GM19395 (cell line): ENCODE measurements around the gene ACKR4.
"Not testable (repeated sequence)": the region's sequence is repeated elsewhere in the genome, so short reads cannot be mapped to it uniquely, and the experiment has no call there.

ENCODE experiments used
- ATAC-seq: cut with Tn5 transposase; IDR thresholded peaks from one replicate; pipeline ENCODE4 v1.9.1; 2021; ENCODE audit warnings: mild to moderate bottlenecking, moderate library complexity; ENCODE audit not compliant: unreplicated experiment

ACKR4 gene

DNA sequence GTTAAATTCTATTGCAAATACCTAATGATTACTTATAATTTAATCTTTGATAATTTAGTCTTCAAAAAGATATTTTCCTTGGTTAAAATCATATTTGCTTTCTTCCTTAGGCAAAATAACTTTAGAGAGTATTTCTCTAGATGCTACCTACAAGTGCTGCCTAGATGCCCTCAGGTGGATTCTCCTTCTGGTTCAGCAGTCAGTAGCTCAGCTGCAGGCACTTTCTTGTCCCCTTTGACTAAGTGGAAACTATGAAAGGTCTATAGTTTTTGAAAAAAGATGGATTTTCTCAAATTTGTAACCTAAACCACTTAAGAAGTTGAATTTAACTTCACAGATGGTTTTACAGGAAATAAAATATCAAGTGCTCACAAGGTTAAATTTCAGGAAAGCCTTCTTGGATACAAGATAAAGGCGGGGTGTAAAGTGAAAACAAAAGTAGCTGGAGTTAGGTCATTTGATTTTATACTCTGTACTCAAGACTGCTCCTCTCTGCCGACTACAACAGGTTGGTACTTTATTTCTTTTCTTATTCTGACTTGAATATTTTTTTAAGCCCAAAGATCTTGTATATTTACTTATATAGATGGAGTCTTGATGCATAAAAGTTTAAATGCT lies at the start of gene ACKR4:
Gene ACKR4, plus strand, starts transcription at position 455 of the 618 bp plus-strand sequence. CDS start 3,128 bp downstream, outside the sequence.
- ATAC-seq = no peak

DNA sequence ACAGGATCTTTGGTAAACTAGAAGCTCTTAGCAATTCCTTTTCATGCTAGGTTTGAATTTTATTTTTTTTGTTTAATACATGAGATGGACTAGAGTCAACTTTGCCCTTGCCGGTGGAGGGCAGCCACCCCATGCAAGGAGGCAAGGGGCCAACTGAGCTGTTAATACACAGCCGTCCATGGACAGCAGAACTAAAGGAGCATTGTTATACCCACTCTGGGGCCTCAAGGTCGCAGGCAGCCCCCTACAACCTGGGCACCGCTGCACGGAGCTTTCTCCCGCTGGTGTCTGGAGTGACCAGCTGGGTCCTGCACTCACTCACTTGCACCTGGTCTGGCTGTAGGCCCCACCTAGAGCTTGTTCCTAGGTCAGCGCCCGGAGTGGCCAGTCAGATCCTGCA lies 47.9 kb upstream of the ACKR4 start:
- no peak for ATAC-seq

DNA sequence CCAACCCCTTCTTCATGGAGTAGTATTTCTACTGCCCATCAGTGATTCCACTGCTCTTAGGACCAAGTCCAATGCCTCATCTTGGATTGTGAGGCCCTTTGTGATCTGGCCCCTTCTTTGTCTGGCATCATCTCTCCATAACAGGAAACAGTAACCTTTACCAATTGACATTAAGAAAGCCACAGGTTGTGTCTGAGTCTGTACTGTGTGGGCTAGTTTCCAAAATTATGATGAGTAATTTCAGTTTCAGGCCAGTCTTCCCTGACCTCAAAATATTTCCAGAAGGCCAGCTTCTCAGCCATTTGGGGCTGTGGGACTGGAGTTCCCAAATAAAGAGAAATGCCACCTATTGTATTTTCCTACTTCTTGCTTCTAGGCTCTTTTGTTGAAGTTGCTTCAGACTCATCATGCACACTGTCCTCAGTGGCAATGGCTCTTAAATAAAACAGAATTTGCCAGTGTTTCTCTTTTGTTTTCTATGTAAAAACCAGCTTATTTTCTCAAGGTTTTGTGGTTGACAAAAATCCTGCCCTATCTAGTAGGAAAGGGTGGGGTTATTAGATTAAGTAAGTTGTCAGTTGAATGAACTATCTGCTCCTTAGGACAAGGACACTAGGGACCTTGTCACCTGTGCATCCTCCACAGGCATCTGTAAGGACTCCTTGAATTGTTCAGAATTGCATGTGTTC lies 47.0 kb upstream of the ACKR4 start:
- ATAC-seq = peak; percentile 82

GRCh38 chr3:132550579-132551305 lies 46.3 kb upstream of the ACKR4 start:
- peak; percentile 22 for ATAC-seq

GRCh38 chr3:132553826-132554225 lies 43.2 kb upstream of the ACKR4 start:
- ATAC-seq = no peak

DNA sequence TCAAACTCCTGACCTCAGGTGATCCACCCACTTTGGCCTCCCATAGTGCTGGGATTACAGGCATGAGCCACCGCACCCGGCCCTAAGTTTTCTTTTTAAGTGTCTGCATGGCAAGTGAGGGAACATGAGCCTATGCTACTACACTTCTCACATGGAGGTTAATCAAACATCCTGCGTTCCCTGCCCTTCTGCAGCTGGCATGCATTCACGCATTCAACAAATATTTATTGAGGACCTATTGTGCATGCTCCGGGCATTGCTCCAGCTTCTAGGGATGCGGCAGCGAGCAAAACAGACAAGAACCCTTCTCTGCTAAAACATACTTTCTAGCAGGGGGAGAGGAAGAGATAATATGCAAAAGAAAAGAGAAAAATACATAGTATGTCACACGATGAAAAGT lies 42.6 kb upstream of the ACKR4 start:
- no peak for ATAC-seq

GRCh38 chr3:132555306-132556035 lies 41.6 kb upstream of the ACKR4 start:
- no peak for ATAC-seq

DNA sequence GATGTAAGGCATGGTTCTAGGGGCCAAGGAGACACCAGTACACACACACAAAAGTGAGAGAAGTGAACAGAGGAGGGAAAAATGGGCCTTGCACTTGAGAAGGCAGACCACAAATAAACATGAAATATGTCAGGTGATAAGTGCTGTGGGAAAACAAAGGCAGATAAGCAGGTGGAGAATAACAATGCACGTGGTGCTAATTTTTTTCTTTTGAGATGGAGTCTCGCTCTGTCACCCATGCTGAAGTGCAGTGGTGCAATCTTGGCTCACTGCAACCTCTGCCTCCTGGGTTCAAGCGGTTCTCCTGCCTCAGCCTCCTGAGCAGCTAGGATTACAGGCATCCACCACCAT lies 41.1 kb upstream of the ACKR4 start:
- ATAC-seq = not testable (repeated sequence)

- ATAC-seq = no peak
Observed at GRCh38 chr3:132556508-132557159, 40.4 kb upstream of the ACKR4 start.

- ATAC-seq = no peak
Observed at GRCh38 chr3:132561003-132561402, 36.1 kb upstream of the ACKR4 start.

DNA sequence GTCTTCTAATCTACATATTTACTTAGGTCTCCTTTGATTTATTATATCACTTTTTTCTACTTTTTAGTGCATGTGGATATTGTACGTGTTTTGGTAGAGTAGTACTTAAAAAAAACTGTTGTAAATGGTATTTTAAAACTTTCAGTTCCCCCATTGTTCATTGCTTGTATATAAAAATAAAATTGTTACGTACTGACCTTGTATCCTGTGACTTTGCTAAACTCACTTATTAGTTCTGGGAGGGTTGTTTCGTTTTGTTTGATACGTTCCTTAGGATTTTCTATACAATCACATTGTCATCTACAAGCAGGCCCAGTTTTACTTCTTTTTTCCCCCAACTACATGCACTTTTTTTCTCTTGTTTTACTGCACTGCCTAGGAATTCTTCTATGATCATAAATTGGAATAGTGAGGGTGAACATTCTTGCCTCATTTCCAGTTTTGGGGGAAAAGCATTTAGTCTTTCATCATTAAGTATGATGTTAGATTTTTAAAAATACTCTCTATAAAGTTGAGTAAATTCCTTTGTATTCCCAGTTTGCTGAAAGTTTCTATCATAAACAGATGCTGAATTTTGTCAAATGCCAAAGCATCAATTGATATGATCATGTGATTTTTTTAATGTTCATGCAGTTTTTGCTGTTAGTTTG lies 33.5 kb upstream of the ACKR4 start:
- ATAC-seq = no peak

DNA sequence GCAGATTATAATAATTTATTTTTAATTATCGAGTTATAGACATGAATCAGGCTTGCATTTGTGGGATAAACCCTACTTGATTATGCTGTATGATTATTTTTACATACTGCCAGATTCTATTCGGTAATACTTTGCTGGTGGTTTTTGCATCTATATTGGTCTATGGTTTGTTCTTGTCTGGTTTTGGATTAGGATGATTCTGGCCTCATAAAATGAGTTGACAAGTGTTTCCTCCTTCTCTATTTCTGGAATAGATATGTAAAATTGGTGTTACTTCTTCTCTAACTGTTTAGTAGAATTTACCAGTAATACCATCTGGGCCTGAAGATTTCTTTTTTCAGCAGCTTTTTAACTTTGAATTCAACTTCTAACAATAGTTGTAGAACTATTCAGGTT lies 33.0 kb upstream of the ACKR4 start:
- ATAC-seq = no peak

DNA sequence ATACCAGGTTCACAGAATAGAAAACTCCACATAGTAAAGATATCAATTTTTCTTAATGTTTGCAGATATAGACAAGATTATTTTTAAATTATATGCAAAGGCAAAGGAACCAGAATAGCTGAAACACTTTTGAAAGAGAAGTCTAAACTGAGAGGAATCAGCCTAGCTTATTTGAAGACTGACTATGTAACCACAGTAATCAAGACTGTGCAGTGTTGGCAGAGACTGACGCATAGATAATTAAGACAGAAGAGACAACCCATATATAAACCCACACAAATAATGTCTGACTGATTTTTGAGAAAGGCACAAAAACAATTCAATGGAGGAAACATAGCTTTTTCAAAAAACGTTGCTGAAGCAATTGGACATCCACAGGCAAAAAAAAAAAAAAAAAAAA lies 28.6 kb upstream of the ACKR4 start:
- ATAC-seq = no peak

GRCh38 chr3:132569153-132569552 lies 27.9 kb upstream of the ACKR4 start:
- ATAC-seq = no peak

DNA sequence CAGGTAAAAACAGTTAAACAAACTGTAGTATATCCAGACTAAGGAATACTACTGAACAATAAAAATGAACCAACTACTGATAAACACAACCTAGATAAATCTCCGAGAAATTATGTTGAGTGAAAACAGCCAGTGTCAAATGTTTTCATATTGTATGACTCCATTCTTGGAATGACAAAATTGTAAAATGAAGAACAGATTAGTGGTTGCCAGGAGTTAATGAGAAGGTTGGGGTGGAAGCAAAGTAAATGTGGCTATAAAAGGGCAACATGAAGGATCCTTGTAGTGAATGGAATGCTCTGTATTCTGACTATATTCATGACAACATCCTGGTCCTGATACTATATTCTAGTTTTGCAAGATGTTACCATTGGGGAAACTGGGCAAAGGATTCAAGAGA lies 27.5 kb upstream of the ACKR4 start:
- no peak for ATAC-seq

- ATAC-seq = no peak
Observed at GRCh38 chr3:132570016-132570415, 27.1 kb upstream of the ACKR4 start.

- no peak for ATAC-seq
Observed at GRCh38 chr3:132573797-132574211, 23.3 kb upstream of the ACKR4 start.

DNA sequence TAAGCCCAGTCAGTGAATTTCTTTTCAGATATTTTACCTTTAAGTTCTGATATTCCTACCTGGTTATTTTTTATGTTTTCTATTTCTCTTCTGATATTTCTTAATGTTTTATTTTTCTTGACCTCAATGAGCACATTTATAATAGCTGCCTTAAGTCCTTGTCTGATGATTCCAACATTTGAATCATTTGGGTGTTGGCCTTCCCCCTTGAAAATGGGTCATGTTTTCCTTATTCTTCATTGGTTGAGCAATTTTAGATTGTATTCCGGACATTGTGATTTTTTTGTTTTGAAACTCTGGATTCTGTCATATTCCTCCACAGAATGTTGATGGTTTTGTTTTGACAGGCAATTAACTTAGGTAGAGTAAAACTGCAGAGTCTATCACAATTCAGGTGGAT lies 9.7 kb upstream of the ACKR4 start:
- ATAC-seq = no peak

- no peak for ATAC-seq
Observed at GRCh38 chr3:132592216-132592615, 4.9 kb upstream of the ACKR4 start.

DNA sequence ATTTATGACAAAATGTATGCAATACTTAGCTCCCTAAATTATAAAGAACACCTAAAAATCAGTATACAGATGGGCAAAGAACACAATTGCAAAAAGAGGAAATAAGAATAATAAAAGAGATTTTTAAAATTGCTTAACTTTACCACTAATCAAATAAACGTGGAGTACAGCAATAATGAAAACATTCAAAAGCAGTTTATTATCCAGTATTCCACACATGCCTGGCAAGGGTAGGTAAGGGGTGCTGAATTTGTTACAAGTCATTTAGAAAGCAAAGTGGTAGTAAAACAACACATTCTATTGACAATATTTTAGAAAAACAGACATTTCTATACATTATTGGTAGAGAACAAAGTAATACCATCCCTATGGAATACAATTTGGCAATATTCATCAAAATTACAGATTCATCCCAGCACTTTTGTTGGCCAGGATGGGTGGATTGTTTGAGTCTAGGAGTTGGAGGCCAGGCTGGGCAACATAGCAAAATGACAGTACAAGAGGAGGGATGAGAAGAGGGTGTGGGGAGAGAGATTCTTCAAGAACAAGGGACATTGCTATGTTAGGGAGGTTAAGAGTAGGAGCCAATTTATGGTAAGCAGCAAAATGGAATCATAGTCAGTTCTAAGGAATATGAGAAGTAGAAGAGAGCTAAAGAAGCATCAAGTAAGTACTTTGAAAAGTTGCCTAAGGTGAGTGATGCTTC lies 3.7 kb upstream of the ACKR4 start:
- no peak for ATAC-seq
